NCI-H510A (cell line): ENCODE results near the gene SIL1.
A peak's percentile ranks its signal among the peaks of the same experiment; 100 is the strongest.
"Not testable (repeated sequence)": the region's sequence is repeated elsewhere in the genome, so short reads cannot be mapped to it uniquely, and the experiment has no call there.

Experiments
- DNase-seq: peaks from one replicate; lab custom pipeline; 2025; lab: John Stamatoyannopoulos, UW

The SIL1 gene

GRCh38 chr5:139140591-139141071, 57.5 kb downstream of the SIL1 start:
- no peak for DNase-seq

- DNase-seq = peak; percentile 47
These were observed 59.4 kb downstream of the SIL1 start for GRCh38 chr5:139138809-139139208.

DNA sequence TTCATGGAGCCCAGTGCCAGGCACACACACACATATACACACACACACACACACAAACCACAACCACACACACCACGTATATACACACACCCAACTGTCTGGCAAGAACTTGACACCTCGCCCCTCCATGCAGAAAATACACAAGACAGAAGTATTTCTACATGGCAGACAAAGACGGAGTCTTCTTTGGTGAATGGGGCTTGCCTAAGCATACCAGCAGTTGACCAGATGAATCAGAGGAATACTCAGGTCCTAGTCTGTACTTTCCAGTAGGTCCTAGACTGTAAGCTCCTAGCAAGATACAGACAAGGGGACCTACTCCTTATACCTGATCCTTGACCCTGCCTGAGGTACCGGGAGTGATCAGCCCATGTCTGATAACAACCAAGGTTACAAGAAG, 60.1 kb downstream of the SIL1 start:
- no peak for DNase-seq

GRCh38 chr5:139137697-139138096, 60.5 kb downstream of the SIL1 start:
- peak; percentile 27 for DNase-seq

- DNase-seq = peak; percentile 75
These were observed 63.3 kb downstream of the SIL1 start for GRCh38 chr5:139134906-139135305.

- DNase-seq = no peak
These were observed 64.9 kb downstream of the SIL1 start for GRCh38 chr5:139133282-139133681.

DNA sequence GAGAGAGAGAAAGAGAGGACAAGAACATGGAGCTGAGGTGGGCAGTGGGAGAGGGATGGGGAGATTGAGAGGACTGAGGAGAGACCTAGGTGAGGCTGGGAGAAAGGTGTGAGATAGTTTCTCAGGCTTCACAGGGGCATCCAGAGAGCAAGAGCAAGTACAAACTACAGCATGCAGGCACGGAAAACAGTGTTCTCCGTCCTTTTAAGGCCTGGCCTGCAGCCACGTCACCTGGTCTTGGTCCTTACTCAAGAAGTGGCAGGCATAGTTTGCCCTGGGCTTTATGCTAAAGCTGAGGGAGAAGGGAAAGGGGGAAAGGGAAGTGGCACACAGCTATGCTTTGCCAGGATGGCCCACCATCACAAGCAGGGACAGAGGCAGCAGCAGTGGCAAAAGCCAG, 65.7 kb downstream of the SIL1 start:
- DNase-seq = no peak

DNA sequence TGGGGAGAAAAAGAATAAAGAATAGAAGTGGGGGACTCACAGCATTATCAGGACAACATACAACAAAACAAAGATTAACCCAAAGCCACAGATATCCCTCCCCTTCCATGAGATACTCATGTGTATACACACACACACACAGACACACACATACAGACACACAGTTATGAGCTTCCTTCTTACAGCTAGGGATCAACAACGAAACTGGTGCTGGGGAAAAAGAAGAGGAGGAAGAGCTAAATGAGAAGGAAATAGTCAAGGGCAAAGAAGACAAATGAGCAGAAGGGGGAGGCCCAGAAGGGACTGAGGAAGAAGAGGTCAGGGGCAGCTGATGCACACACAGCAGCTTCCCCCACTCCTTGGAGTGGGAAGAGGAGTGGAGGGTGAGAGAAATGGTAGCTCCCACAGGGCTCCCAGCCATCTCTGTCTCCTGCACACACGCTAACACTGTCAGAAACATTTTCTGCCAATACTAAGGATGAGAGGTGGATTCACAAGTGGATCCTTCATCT, 66.2 kb downstream of the SIL1 start:
- DNase-seq = no peak

- no peak for DNase-seq
These were observed 66.7 kb downstream of the SIL1 start for GRCh38 chr5:139131465-139131864.

GRCh38 chr5:139131062-139131461, 67.1 kb downstream of the SIL1 start:
- no peak for DNase-seq

- DNase-seq = no peak
These were observed 68.0 kb downstream of the SIL1 start for GRCh38 chr5:139130214-139130613.

- no peak for DNase-seq
These were observed 71.5 kb downstream of the SIL1 start for GRCh38 chr5:139126711-139127111.

- DNase-seq = no peak
These were observed 72.2 kb downstream of the SIL1 start for GRCh38 chr5:139125991-139126390.

- DNase-seq = no peak
These were observed 73.2 kb downstream of the SIL1 start for GRCh38 chr5:139124774-139125520.

GRCh38 chr5:139121120-139121519, 77.0 kb downstream of the SIL1 start:
- DNase-seq = no peak

DNA sequence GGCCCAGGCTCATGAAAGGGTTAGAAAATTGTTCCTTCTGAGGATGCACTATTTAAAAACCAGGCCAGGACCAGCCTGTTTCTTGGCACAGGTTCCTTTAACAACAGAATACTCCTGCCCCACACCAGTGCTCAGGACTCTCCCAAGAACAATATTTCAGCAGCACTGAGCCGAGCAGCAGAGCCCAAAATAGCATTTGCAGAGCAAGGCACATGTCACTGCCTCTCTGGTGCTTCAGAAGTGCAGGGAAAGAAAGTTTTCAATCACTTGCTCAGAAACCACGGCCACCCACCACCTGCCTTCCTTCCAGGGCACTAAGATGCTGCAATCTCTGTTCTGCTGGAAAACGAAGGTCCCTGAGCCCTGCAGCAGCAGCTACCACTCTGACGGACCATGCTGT, 77.6 kb downstream of the SIL1 start:
- no peak for DNase-seq

DNA sequence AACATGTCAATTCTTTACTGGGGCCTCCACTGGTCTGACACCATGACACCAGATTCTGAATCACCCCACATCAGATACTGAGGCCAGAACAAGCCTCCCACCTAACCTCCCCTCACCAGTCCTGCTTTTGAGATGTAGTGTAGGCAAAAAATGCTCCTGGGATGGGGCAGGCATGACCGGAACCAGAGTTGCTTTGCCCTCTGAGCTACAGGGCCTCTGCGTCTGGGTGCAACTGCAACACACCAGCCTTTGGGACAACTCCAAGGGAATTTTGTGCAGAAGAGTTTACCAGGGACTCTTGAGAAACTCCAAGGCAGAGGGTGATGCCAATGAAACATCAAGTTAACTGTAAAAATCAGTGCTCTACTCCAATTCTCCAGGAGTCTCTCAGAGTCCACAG, 79.4 kb downstream of the SIL1 start:
- no peak for DNase-seq

DNA sequence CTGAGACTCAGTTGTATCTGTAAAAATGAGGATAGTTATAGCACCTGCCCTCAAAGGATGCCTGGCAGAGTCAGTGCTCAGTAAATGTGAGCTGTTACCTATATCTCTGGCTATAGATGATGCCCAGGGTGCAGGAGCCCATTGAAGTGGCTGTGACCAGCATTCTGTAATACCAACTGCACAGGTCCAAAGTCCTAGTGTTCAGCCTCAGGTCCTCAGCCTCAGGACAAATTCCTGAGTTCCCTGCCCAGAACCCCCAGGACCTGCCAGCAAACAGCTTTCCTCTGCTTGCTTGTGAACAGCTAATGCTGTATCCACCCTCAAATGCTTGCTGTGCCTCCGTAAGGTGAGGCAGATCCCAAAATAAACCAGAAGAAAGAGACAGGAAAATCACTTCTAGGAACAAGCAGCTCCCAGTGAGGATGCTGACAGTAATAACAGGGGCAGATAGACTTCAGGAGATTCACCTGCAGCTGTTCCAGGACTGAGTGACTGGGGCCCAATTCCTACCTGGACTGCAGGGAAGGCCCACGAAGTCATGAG, 80.8 kb downstream of the SIL1 start:
- no peak for DNase-seq

- no peak for DNase-seq
These were observed 82.0 kb downstream of the SIL1 start for GRCh38 chr5:139116100-139116655.

GRCh38 chr5:139113892-139114291, 84.3 kb downstream of the SIL1 start:
- no peak for DNase-seq

DNA sequence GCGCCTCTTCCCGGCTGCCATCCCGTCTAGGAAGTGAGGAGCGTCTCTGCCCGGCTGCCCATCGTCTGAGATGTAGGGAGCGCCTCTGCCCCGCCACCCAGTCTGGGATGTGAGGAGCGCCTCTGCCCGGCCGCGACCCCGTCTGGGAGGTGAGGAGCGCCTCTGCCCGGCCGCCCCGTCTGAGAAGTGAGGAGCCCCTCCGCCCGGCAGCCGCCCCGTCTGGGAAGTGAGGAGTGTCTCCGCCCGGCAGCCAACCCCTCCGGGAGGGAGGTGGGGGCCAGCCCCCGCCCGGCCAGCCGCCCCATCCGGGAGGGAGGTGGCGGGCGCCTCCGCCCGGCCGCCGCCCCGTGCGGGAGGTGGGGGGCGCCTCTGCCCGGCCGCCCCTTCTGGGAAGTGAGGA, 85.8 kb downstream of the SIL1 start:
- DNase-seq = not testable (repeated sequence)

DNA sequence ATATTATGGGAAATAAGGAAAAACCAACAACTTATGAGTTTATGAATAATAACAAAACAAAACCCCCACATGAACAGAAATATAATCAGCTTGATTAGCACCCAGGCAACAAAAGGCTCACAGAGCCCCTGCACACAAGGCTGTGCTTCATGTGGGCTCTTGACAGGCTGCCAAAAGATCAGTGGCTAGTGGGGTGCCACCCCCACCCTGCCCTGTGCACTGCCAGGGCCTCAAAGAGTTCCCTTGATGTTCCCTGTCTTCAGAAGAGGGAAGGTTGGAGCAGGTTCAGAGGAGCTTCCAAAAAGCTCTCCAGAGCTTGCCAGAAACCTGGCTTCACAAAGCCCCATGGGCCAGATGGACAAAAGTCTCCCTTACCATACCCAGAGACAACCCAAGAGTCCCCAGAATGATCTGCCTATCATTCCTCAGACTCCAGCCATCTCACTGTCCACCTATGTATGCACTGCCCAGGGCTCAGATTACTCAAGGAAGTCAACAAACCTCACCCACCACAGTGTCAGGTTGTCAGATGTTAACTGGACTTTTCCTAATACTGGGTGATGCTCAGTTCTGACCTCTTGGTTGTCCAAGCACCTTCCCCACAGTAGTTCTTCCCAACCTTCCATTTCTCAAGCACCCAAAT, 87.5 kb downstream of the SIL1 start:
- no peak for DNase-seq
